GM12875 (cell line): ENCODE measurements around the gene LEMD2.

Source experiments
- H3K4me3 ChIP-seq: one replicate; pipeline ENCODE4 v1.5.1; 2011; ENCODE audit warnings: low read depth, low read length, control low read depth
- TF ChIP-seq, protein P1 (sequence below): IDR thresholded peaks from 2 replicates; pipeline ENCODE4 v1.5.1; 2011; ENCODE audit warnings: low read depth, mild to moderate bottlenecking, control low read depth, inconsistent platforms, low read length, moderate library complexity, borderline replicate concordance; ENCODE audit not compliant: insufficient read depth

Gene LEMD2

DNA sequence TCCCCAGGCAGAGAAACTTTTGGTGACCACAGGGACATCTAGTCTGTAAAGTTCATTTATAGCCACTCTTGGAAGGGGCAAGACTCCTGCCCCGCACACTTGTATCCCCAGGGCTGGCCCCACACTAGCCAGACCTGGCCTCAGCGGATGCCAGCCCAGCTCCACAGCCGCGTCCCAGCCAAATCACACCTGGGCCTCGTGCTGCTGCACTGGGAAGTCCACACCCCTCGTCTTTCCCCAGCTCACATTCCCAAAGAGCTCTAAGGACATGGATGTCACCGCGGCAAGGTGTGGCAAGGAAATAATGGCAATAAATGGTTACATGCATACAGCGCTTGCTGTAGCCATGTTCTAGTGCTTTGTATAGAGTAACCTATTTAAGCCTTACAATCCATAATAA is 50.8 kb downstream of the LEMD2 start:
- TF ChIP-seq, protein P1, sequence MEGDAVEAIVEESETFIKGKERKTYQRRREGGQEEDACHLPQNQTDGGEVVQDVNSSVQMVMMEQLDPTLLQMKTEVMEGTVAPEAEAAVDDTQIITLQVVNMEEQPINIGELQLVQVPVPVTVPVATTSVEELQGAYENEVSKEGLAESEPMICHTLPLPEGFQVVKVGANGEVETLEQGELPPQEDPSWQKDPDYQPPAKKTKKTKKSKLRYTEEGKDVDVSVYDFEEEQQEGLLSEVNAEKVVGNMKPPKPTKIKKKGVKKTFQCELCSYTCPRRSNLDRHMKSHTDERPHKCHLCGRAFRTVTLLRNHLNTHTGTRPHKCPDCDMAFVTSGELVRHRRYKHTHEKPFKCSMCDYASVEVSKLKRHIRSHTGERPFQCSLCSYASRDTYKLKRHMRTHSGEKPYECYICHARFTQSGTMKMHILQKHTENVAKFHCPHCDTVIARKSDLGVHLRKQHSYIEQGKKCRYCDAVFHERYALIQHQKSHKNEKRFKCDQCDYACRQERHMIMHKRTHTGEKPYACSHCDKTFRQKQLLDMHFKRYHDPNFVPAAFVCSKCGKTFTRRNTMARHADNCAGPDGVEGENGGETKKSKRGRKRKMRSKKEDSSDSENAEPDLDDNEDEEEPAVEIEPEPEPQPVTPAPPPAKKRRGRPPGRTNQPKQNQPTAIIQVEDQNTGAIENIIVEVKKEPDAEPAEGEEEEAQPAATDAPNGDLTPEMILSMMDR: no peak
- no peak overlapping the region for H3K4me3 ChIP-seq

DNA sequence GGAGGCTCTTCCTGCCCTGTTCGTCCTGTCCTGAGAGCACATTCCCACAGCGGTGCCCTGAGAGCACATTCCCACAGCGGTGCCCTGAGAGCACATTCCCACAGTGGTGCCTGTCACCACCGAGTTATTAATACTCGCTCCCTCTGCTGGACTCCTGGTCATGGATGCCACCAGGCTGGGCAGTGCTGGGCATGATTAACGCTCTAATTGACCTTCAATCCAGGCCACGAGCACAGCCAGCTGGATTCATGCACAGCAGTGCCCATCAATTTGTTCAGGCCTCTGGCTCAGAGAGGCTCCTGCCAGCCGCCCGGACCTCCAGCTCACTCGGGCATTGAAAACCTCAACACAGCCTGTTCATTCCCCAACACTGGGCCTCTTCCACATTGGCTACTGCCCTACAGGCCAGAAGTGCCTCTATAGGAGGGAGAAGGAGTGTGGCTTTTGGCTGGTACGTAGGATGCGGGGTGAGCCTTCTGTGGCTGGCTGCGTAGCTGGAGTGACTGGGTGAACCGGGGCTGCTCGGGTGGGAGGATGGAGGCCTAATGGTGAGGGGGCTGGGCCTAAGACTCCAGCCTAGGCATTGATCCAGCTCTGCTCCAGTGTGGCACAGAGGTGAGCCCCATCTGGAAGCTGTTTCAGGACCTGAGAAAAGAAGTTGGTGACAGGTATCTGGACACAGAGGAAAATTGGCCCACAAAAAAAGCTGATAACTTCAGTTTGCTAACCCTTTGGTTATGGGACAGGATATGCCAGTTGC is 51.5 kb downstream of the LEMD2 start:
- TF ChIP-seq, protein P1: no peak
- no peak overlapping the region for H3K4me3 ChIP-seq

DNA sequence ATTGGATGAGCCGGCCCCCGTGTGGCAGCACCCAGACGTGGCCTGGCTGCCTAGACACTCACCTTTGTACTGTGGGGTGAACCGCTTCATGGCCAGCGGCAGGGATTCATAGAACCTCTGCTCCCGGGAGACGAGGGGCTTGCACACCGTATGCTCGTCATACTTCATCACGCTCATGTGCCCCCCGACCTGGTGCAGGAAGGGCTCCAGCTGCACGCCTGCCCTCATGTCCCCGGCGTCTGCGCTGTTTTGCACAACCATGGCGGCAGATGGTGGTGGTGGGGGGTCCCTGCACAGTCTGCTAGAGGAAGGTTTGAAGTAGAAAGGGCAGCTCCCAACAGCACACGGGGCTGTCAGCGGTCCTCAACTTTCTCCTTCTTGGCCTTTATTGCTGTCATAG is 53.7 kb downstream of the LEMD2 start:
- TF ChIP-seq, protein P1: no peak

DNA sequence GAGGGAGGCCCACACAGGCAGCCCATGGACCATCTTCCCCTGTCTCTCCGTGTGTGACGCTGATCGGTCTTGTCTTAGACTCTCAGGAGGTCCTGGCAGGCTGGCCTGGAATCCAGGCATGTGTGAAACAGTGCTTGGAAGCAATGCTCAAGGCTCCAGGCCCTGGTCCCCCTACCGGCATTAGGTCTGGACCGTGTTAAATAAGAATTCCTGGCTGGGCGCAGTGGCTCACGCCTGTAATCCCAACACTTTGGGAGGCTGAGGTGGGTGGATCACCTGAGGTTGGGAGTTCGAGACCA is 55.3 kb downstream of the LEMD2 start:
- H3K4me3 ChIP-seq: no peak overlapping the region
- TF ChIP-seq, protein P1: no peak

More for the DNA sequence above, 53.7 kb downstream of the LEMD2 start:
- H3K4me3 ChIP-seq: no peak overlapping the region

DNA sequence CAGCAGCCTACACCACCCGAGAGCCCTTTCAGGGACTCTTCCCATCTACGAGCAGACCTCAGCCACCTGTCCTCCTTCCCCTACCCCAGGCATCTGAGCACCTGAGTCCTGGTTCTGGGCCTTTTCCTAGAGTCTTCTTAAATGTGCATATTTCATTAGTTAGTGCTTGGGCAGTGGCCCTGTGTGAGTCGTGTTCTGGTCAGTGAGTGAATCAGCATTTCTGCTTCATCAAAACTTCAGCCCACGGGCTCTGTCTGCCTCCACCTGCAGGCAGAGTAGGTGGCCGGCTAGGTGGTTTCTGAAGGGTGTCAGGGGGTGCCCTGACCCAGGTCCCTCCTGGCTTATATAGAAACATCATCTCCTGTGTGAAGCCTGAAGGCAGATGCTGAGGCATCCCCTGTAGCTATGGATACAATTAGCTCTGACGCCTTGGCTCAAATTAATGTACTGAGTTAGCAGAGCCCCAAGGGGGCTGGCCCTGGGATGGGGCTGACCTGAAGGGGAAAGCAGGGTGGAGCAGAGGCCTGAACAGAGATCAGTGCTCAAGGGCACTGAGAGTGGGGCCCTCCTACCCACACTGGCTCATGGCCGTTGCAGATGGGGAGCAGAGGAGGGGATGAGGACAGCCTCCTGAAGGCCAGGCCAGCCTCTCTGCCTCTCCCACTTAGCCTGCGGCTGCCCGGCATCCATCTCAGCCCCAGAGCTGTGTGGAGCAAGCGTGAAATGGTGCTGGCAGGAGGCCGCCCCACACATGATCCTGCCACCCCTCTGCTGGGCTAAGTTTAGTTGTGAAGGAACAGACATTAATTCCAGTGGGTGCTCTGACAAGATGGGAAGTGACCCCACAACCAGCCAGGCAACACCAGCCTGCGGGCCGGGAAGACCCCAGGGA is 55.9 kb downstream of the LEMD2 start:
- no peak overlapping the region for H3K4me3 ChIP-seq
- TF ChIP-seq, protein P1: no peak

GRCh38 chr6:33732385-33732784 is 56.5 kb downstream of the LEMD2 start:
- H3K4me3 ChIP-seq: no peak overlapping the region
- TF ChIP-seq, protein P1: no peak
